Right lobe of liver (tissue), 6 donors: ENCODE data around the gene TMEM255B. TPM values are rescaled to one million over a fixed set of nuclear protein-coding genes. Genes with fewer than 3 reads are reported as not detected.
"Not testable (repeated sequence)": the region's sequence is repeated elsewhere in the genome, so short reads cannot be mapped to it uniquely, and the experiment has no call there.

ENCODE experiments used
- ATAC-seq, 4 donors: fragments of 200-7000 bp; cut with Tn5 transposase; one replicate each; pipeline ENCODE4 v1.9.1; 2020; ENCODE audit warnings: mild to moderate bottlenecking in 4 of 4, moderate library complexity in 4 of 4
- DNase-seq, 3 donors: peaks; one replicate each; pipeline ENCODE4 v3.0.0-alpha.2; 2020
- H3K27ac ChIP-seq, 3 donors: fragments of 200-600 bp; one replicate each; pipeline ENCODE4 v1.8.0; 2022
- H3K27me3 ChIP-seq, 2 donors: fragments of 200-600 bp; one replicate each; pipeline ENCODE4 v1.8.0; 2022
- H3K36me3 ChIP-seq, 4 donors: fragments of 200-600 bp; sonication (generic) in 1 of 4; one replicate each; pipeline versions ENCODE4 v1.5.1 to v1.8.0; 2017 to 2022; ENCODE audit warnings: control low read depth in 1 of 4
- H3K4me1 ChIP-seq, 4 donors: fragments of 200-600 bp; sonication (generic) in 1 of 4; one replicate each; pipeline versions ENCODE4 v1.5.1 to v1.8.0; 2017 to 2022; ENCODE audit warnings: control low read depth in 1 of 4
- H3K4me3 ChIP-seq, 3 donors: fragments of 200-600 bp; one replicate each; pipeline ENCODE4 v1.8.0; 2022
- H3K9me3 ChIP-seq, 4 donors: fragments of 200-600 bp; sonication (generic) in 1 of 4; one replicate each; pipeline versions ENCODE4 v1.5.1 to v1.8.0; 2017 to 2022; ENCODE audit warnings: control low read depth in 1 of 4
- POLR2A ChIP-seq: fragments of 450-650 bp; IDR thresholded peaks from one replicate; pipeline ENCODE4 v1.6.1; 2017; ENCODE audit warnings: antibody characterized with exemption, mild to moderate bottlenecking
- WGBS: methylation state at CpG from one replicate; pipeline ENCODE4 v1.1.6; 2018; ENCODE audit warnings: low coverage, low lambda C conversion rate; ENCODE audit not compliant: insufficient coverage; ENCODE audit errors: missing lambda C conversion rate; 5-methylcytosine and 5-hydroxymethylcytosine counted together
- intact Hi-C, 2 donors: fragments of 100-400 bp; cut with DNase I; formaldehyde crosslinking; loops; one replicate each; pipeline versions ENCODE4 v1.11.2 to v1.14.1; 2022
- total RNA-seq, 6 experiments: library from RNA; depleted of rRNA in 2 of 6; stranded (reverse); fragments of >200 nt in 2 of 6; fragmentation: NEBNext Ultra II Directional in 3 of 6; extraction: Animal tissue kit (Norgen Biotek cat#: 25700) in 3 of 6; gene quantifications; one replicate each; pipeline versions ENCODE4 v1.1.0 to v1.2.4, GENCODE V29; 2016 to 2023
- TF ChIP-seq, protein P1 (sequence below), 4 donors: fragments of 200-600 bp in 3 of 4; fragments of 450-650 bp in 1 of 4; IDR thresholded peaks; one replicate each; pipeline versions ENCODE4 v1.5.1 to v1.8.0; 2016 to 2022; ENCODE audit warnings: antibody characterized with exemption in 4 of 4, mild to moderate bottlenecking in 2 of 4
- donor health status: DM: no; HTN: yes; CAD: no.
- donor health status: DM: no; HTN: no; CAD: no.
- donor health status: DM: no; HTN: no; CAD: no.
- donor health status: DM: no; HTN: yes; CAD: no.
- donor health status: DM: no; HTN: yes; CAD: no.

TMEM255B gene
- total RNA-seq, 6 experiments from 2014 or later: 2.5 to 10.4 (median 6.2) TPM

DNA sequence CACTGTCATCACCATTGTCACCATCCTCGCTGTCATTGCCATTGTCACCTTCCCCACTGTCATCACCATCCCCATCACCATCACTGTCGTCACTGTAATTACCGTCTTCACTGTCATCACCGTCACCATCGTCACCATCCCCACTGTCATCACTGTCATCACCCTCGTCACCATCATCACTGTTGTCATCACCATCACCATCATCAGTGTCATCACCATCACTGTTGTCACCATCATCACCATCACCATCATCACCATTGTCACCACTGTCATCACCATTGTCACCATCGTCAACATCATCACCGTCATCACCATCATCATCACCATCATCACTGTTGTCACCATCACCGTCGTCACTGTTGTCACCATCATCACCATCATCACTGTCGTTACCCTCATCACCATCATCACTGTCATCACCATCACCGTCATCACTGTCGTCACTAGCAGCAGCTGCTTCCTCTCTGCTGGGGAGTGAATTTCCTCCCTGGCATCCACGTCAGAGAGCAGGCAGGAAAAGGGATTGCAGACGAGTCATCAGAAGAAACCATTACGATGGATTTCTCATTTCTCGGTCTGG is 27.3 kb downstream of the TMEM255B start:
- 79% methylated on average over 17 of the region's 17 CpGs for WGBS

DNA sequence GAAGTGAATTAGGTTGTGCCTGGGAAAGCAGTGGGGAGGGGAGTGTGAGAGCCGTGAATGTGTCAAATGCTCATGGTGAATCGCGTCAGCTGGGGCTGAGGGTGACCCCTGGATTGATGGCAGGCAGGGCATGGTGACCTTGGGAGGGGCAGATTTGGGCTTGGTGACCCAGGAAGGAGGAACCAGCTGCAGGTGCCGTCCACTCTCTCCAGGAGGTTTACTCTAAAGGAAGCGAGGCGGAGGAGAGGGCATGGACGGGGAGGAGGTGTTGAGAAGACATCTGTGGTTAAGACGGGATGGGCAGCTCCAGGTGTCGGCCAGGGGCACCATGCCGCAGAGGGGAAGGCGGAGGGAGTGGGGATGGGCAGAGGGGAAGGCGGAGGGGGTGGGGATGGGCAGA is 28.7 kb downstream of the TMEM255B start:
- no peaks in the 10 kb centered on the region for H3K27me3 ChIP-seq
- H3K27ac ChIP-seq: no peak overlapping the region
- no peaks in the 10 kb centered on the region for H3K36me3 ChIP-seq
- intact Hi-C loops: no loop called here
- DNase-seq (no peak), ATAC-seq (no peak)
- H3K4me3 ChIP-seq: no peak overlapping the region
- no peak for TF ChIP-seq POLR2A
- TF ChIP-seq, protein P1, sequence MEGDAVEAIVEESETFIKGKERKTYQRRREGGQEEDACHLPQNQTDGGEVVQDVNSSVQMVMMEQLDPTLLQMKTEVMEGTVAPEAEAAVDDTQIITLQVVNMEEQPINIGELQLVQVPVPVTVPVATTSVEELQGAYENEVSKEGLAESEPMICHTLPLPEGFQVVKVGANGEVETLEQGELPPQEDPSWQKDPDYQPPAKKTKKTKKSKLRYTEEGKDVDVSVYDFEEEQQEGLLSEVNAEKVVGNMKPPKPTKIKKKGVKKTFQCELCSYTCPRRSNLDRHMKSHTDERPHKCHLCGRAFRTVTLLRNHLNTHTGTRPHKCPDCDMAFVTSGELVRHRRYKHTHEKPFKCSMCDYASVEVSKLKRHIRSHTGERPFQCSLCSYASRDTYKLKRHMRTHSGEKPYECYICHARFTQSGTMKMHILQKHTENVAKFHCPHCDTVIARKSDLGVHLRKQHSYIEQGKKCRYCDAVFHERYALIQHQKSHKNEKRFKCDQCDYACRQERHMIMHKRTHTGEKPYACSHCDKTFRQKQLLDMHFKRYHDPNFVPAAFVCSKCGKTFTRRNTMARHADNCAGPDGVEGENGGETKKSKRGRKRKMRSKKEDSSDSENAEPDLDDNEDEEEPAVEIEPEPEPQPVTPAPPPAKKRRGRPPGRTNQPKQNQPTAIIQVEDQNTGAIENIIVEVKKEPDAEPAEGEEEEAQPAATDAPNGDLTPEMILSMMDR (IDR thresholded peaks at IDR 0.05): no peak
- H3K9me3 ChIP-seq: no peaks in the 10 kb centered on the region
- no peaks in the 10 kb centered on the region for H3K4me1 ChIP-seq
- WGBS: 55% methylated on average over 11 of the region's 12 CpGs

More for the DNA sequence above, 27.3 kb downstream of the TMEM255B start:
- Histone ChIP-seq H3K4me1 (no peaks in the 10 kb centered on the region), H3K4me3 (no peak overlapping the region), H3K9me3 (no peaks in the 10 kb centered on the region), H3K27me3 (no peaks in the 10 kb centered on the region), H3K36me3 (no peaks in the 10 kb centered on the region), H3K27ac (no peak overlapping the region)
- DNase-seq: no peak
- intact Hi-C loops: no loop called here
- ATAC-seq: no peak
- no peak for TF ChIP-seq POLR2A
- TF ChIP-seq, protein P1 (IDR thresholded peaks at IDR 0.05): no peak

DNA sequence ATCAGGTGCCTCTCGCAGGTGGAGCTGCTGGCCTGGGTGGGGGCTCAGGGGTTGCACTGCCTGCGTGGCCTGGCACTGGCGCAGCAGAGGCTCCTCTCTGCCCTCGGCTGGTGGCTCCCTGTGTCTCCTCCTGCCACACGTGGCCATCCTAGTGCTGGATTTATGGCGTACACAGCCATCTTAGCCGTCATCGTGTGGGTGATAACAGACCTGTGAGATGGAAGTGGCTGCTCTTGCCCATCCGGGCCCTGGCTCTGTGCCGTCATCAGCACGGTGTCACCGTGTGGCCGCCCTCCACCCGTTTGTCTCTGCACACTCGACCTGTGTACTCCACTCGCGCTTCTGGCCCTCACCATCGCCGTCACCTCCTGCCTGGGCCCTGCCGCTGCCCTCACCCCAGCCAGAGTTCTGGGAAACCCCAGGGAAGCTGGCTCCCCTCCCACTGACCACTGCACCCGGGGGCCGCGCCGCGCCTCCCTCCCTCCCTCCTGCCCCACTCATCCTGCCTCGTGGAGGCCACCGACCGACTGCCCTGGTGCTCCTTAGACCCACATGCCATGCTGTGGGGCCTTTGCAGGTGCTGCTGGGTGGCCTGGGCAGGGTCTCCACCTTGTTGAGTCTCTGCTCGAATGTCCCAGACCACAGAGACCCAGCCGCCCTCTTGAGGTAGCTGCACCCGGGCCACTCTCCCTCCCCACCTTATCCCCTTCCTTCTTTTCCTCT is 29.5 kb downstream of the TMEM255B start:
- no peak for TF ChIP-seq POLR2A
- TF ChIP-seq, protein P1 (IDR thresholded peaks at IDR 0.05): no peak
- Histone ChIP-seq H3K27me3 (no peaks in the 10 kb centered on the region), H3K27ac (no peak overlapping the region), H3K4me3 (no peak overlapping the region), H3K4me1 (no peaks in the 10 kb centered on the region), H3K9me3 (no peaks in the 10 kb centered on the region), H3K36me3 (no peaks in the 10 kb centered on the region)
- intact Hi-C loops: no loop called here
- ATAC-seq (peak in 1 of 4 donors; percentile 17), DNase-seq (no peak)
- 74% methylated on average over 9 of the region's 31 CpGs for WGBS

DNA sequence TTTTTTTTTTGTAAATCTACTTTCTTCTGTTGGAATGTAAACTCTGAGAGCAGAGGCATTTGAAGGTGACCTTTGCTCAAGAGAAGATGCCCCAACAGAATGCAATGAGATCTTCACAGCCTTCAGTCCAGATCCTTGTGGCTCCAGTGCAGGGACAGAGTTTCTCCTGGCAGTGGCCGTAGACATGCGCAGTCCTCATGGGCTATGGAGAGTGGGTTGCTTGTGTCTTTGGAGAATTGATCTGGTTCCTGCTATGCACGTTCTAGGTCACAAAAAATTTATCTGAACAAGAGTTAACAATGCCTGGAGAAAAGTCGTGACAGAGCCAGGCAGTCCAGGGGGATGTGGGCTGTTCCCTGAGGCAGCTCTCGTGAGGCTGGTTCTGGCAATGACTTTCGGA is 30.1 kb downstream of the TMEM255B start:
- H3K9me3 ChIP-seq: no peaks in the 10 kb centered on the region
- no peak for TF ChIP-seq POLR2A
- WGBS: 53% methylated on average over 5 of the region's 6 CpGs
- no peak for DNase-seq
- no peaks in the 10 kb centered on the region for H3K4me1 ChIP-seq
- no peak overlapping the region for H3K27ac ChIP-seq
- H3K27me3 ChIP-seq: no peaks in the 10 kb centered on the region
- H3K4me3 ChIP-seq: no peak overlapping the region
- H3K36me3 ChIP-seq: no peaks in the 10 kb centered on the region
- intact Hi-C loops: no loop called here
- ATAC-seq: no peak

DNA sequence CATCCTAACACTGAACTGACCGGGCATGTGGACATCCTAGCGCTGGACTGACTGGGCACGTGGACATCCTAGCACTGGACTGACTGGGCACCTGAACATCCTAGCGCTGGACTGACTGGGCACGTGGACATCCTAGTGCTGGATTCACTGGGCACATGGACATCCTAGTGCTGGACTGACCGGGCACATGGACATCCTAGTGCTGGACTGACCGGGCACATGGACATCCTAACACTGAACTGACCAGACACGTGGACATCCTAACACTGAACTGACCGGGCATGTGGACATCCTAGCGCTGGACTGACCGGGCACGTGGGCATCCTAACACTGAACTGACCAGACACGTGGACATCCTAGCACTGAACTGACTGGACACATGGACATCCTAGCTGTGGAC is 30.9 kb downstream of the TMEM255B start:
- H3K36me3 ChIP-seq, H3K27ac ChIP-seq, H3K4me3 ChIP-seq, DNase-seq, H3K9me3 ChIP-seq, ATAC-seq, intact Hi-C loops, H3K27me3 ChIP-seq, H3K4me1 ChIP-seq: not testable (repeated sequence)
- WGBS: no CpG with 5 or more reads among the region's 13 CpGs
